MM.1S (cell line): ENCODE measurements around the gene TMEM72.

Source experiments
- DNase-seq: peaks from one replicate; pipeline ENCODE4 v3.0.0-alpha.2; 2015
- H2AFZ ChIP-seq: fragments of 300-600 bp; sonication (generic); 2 replicates; pipeline ENCODE4 v1.6.0; 2016; ENCODE audit warnings: antibody characterized with exemption, low read length
- H3F3A ChIP-seq: fragments of 300-600 bp; sonication (generic); 2 replicates; pipeline ENCODE4 v1.6.1; 2016; ENCODE audit warnings: mild to moderate bottlenecking, antibody characterized with exemption, low read length, moderate library complexity, mixed read lengths; ENCODE audit not compliant: insufficient read depth
- H3K27ac ChIP-seq: fragments of 300-600 bp; sonication (generic); 2 replicates; pipeline ENCODE4 v1.5.1; 2016; ENCODE audit warnings: mild to moderate bottlenecking, low read length
- H3K27me3 ChIP-seq: fragments of 300-600 bp; sonication (generic); replicated peaks from 2 replicates; pipeline ENCODE4 v1.6.0; 2016; ENCODE audit warnings: low read length; ENCODE audit not compliant: insufficient read depth
- H3K36me3 ChIP-seq: fragments of 300-600 bp; sonication (generic); replicated peaks from 2 replicates; pipeline ENCODE4 v1.6.1; 2016; ENCODE audit warnings: mild to moderate bottlenecking, low read length, mixed read lengths; ENCODE audit not compliant: insufficient read depth
- H3K4me1 ChIP-seq: fragments of 300-600 bp; sonication (generic); 2 replicates; pipeline ENCODE4 v1.6.1; 2016; ENCODE audit warnings: low read length, mixed read lengths
- H3K4me2 ChIP-seq: fragments of 300-600 bp; sonication (generic); 2 replicates; pipeline ENCODE4 v1.6.0; 2016; ENCODE audit warnings: low read depth, low read length
- H3K4me3 ChIP-seq: fragments of 300-600 bp; sonication (generic); 2 replicates; pipeline ENCODE4 v1.5.1; 2016; ENCODE audit warnings: low read length, mixed read lengths
- H3K79me2 ChIP-seq: fragments of 300-600 bp; sonication (generic); 2 replicates; pipeline ENCODE4 v1.6.1; 2016; ENCODE audit warnings: mixed run types, low read length, mixed read lengths
- H3K9ac ChIP-seq: fragments of 300-600 bp; sonication (generic); 2 replicates; pipeline ENCODE4 v1.6.1; 2016; ENCODE audit warnings: low read length, mixed read lengths
- H3K9me2 ChIP-seq: fragments of 300-600 bp; sonication (generic); replicated peaks from 2 replicates; pipeline ENCODE4 v1.6.1; 2016; ENCODE audit warnings: mild to moderate bottlenecking, low read length, mixed read lengths; ENCODE audit not compliant: insufficient read depth
- H3K9me3 ChIP-seq: fragments of 300-600 bp; sonication (generic); replicated peaks from 2 replicates; pipeline ENCODE4 v1.6.1; 2016; ENCODE audit warnings: mild to moderate bottlenecking, low read length, mixed read lengths; ENCODE audit not compliant: insufficient read depth
- H4K20me1 ChIP-seq: fragments of 300-600 bp; sonication (generic); 2 replicates; pipeline ENCODE4 v1.6.1; 2016; ENCODE audit warnings: mild to moderate bottlenecking, low read length, moderate library complexity, mixed read lengths; ENCODE audit not compliant: insufficient read depth
- EZH2 ChIP-seq: fragments of 300-600 bp; sonication (generic); optimal IDR thresholded peaks from 2 replicates; pipeline ENCODE3; 2017; ENCODE audit warnings: low read depth, mild to moderate bottlenecking, antibody characterized with exemption, low read length, mixed read lengths
- EZH2phosphoT487 ChIP-seq: fragments of 300-600 bp; sonication (generic); IDR thresholded peaks from 2 replicates; pipeline ENCODE4 v1.6.1; 2018; ENCODE audit warnings: antibody characterized with exemption, low read length
- TF ChIP-seq, protein P1 (sequence below): fragments of 300-600 bp; sonication (generic); IDR thresholded peaks from 2 replicates; pipeline ENCODE4 v1.5.1; 2016; ENCODE audit warnings: antibody characterized with exemption, low read length, mixed read lengths

TMEM72 gene

DNA sequence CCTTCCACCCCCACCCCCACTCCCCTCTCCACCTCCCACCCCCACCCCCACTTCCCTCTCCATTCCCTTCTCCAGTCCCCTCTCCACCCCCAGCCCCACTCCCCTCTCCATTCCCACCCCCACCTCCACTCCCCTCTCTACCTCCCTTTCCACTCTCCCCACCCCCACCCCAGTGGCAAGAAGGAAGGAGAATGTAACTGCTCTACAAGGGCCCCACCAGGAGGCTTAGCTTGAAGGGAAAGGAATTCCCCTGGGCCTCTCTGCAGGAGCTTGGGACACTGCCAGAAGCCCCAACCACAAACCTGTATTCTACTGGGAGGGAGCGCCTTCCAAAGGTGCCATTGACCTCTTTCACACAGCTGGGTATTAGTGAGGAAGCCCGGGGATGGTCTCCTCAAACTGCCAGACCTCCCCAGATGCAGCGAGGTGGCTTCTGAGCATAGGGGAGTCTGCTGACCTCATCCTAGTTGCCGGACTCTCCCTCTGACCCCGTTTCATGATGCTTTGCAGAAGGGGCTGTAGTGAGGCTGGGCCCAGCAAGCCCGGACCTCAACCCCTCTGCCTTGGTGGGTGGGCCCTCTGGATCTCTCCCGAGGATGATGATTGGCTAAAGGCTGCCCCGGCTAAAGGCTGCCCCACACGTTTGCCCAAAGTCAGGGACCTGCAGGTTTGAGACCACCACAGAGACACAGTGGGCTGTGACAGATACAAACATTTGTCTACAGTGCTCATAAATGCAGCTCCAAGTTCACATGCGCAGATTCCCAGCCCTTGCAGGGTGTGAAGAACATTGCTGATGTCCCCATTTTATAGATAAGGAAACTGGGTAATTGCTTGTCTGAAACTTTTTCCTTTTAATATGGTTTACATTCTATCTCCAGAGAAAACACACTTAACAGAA is 64.5 kb downstream of the TMEM72 start:
- no peak for DNase-seq
- Histone ChIP-seq H3K9ac (no peak overlapping the region), H3K79me2 (peaks cover 63% of the 10 kb centered on the region), H3K27ac (no peak overlapping the region; the same call in 1 of the 2 replicates), H4K20me1 (no peaks in the 10 kb centered on the region), H3F3A (peaks cover 32% of the 10 kb centered on the region), H3K36me3 (peaks cover 9% of the 10 kb centered on the region; the same call in 1 of the 2 replicates), H3K4me1 (peaks cover 73% of the 10 kb centered on the region), H3K9me2 (no peaks in the 10 kb centered on the region), H3K27me3 (no peaks in the 10 kb centered on the region), H3K4me2 (no peak overlapping the region), H3K9me3 (no peaks in the 10 kb centered on the region), H3K4me3 (no peak overlapping the region), H2AFZ (no peak overlapping the region)
- TF ChIP-seq EZH2 = no peak
- TF ChIP-seq, protein P1, sequence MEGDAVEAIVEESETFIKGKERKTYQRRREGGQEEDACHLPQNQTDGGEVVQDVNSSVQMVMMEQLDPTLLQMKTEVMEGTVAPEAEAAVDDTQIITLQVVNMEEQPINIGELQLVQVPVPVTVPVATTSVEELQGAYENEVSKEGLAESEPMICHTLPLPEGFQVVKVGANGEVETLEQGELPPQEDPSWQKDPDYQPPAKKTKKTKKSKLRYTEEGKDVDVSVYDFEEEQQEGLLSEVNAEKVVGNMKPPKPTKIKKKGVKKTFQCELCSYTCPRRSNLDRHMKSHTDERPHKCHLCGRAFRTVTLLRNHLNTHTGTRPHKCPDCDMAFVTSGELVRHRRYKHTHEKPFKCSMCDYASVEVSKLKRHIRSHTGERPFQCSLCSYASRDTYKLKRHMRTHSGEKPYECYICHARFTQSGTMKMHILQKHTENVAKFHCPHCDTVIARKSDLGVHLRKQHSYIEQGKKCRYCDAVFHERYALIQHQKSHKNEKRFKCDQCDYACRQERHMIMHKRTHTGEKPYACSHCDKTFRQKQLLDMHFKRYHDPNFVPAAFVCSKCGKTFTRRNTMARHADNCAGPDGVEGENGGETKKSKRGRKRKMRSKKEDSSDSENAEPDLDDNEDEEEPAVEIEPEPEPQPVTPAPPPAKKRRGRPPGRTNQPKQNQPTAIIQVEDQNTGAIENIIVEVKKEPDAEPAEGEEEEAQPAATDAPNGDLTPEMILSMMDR = no peak
- TF ChIP-seq EZH2phosphoT487 = no peak

DNA sequence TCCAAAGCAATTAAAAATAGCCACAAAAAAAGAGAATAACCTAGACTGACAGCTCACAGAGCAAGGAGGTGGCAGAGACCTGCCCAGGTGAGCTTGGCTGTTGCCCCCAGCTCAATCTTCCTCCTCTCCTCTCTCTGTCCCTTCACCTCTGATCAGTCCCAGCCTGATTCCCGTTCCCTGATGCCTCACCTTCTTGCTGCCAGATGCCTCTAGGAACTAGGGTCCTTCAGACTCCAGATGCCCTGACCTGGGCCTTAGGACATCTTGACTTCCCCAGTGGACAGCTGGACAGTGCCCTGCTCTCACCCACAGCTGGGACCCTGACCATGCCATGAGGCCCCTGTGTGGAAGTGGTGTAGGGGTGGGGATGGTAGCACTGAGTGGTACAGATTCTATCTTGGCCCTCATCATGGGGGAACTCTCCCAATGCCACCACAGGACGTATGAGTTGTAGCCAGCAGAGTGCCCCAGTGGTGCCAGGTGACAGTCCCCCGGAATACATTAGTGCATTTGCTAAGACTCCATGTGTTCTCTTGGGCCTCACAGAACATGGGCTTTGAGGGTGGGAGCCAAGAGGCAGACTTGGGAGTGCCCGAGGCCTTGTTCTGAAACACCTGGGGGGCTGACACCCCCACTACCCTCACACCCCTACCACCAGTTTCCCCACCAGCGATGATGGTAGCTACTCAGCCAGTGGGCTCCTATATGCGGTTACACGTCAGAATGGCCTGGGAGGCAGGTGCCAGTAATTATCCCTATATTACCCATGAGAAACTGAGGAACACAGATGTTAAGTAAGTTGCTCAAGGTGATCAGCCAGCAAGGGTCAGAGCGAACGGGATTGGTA is 65.4 kb downstream of the TMEM72 start:
- Histone ChIP-seq H3K27me3 (no peaks in the 10 kb centered on the region), H3K9me3 (no peaks in the 10 kb centered on the region), H2AFZ (no peak overlapping the region), H3K27ac (peak overlapping the region; percentile 10; the same call in 1 of the 2 replicates), H3K4me1 (peaks cover 72% of the 10 kb centered on the region), H3K9me2 (no peaks in the 10 kb centered on the region), H3K79me2 (peaks cover 66% of the 10 kb centered on the region), H4K20me1 (no peaks in the 10 kb centered on the region), H3F3A (peaks cover 32% of the 10 kb centered on the region), H3K9ac (no peak overlapping the region; the same call in 1 of the 2 replicates), H3K36me3 (peaks cover 9% of the 10 kb centered on the region; the same call in 1 of the 2 replicates), H3K4me3 (no peak overlapping the region; the same call in 1 of the 2 replicates), H3K4me2 (peak overlapping the region; percentile 79; the same call in 1 of the 2 replicates)
- no peak for DNase-seq
- TF ChIP-seq, protein P1 = no peak
- TF ChIP-seq EZH2 = no peak
- TF ChIP-seq EZH2phosphoT487 = no peak

- H3K9ac ChIP-seq = peak overlapping the region; percentile 56
- H3K27ac ChIP-seq = peak overlapping the region; percentile 51; the same call in 1 of the 2 replicates
Measured at GRCh38 chr10:44977287-44978212, 66.4 kb downstream of the TMEM72 start.

More at GRCh38 chr10:44977287-44978212, 66.4 kb downstream of the TMEM72 start:
- H3K36me3 ChIP-seq = peaks cover 3% of the 10 kb centered on the region; the same call in 1 of the 2 replicates
- no peak for TF ChIP-seq EZH2
- TF ChIP-seq, protein P1 = no peak
- TF ChIP-seq EZH2phosphoT487 = no peak
- H3K4me1 ChIP-seq = peaks cover 63% of the 10 kb centered on the region
- H3K9me2 ChIP-seq = no peaks in the 10 kb centered on the region
- no peaks in the 10 kb centered on the region for H3K27me3 ChIP-seq
- H3K4me3 ChIP-seq = peak overlapping the region; percentile 59
- H3K4me2 ChIP-seq = peak overlapping the region; percentile 79
- H3K9me3 ChIP-seq = no peaks in the 10 kb centered on the region
- no peak for DNase-seq
- no peak overlapping the region for H2AFZ ChIP-seq
- peaks cover 25% of the 10 kb centered on the region for H3F3A ChIP-seq
- peaks cover 64% of the 10 kb centered on the region for H3K79me2 ChIP-seq
- H4K20me1 ChIP-seq = no peaks in the 10 kb centered on the region
